GM19455 (cell line): ENCODE data around the gene DSG4.

Source experiments
- ATAC-seq: cut with Tn5 transposase; IDR thresholded peaks from one replicate; pipeline ENCODE4 v1.9.1; 2021; ENCODE audit not compliant: unreplicated experiment

The DSG4 gene

GRCh38 chr18:31446854-31447253 lies 70.3 kb downstream of the DSG4 start:
- no peak for ATAC-seq

- no peak for ATAC-seq
These were observed 71.1 kb downstream of the DSG4 start, which contains the start of gene DSG3 for GRCh38 chr18:31447530-31448191. Gene DSG3 (plus strand): TSS chr18:31447741. CDS start chr18:31447878, 137 bp downstream.

GRCh38 chr18:31450409-31450808 lies 73.8 kb downstream of the DSG4 start:
- no peak for ATAC-seq

GRCh38 chr18:31451625-31452024 lies 75.0 kb downstream of the DSG4 start:
- no peak for ATAC-seq

GRCh38 chr18:31454066-31454708 lies 77.6 kb downstream of the DSG4 start:
- no peak for ATAC-seq
